ENCODE measurements around the gene NRROS.

The NRROS gene

DNA sequence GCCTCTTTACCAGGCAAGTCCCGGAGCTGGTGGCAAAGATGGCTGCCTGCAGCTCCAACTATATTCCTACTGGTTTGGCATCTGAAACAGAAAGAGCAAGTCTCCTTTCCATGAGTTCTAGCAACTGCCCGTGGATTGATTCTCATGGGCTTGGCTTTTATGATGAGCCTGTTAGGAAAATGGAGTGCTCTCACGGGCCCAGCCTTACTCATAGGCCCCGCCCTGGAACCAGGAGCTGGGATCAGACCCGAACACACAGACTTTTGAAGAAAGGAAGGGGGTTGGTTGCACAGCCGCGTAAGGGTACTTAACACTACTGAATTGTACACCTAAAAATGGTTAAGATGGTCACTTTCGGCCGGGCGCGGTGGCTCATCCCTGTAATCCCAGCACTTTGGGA is 2.9 kb downstream of the NRROS start:
- no peak for TF ChIP-seq CTCF (conservative IDR thresholded peaks at IDR 0.05; ENCODE audit: low read length)
- H3K4me3 ChIP-seq (ENCODE audit: low read length): no peak overlapping the region

GRCh38 chr3:196643201-196643749 is 3.8 kb downstream of the NRROS start:
- no peak for DNase-seq (ENCODE audit: low read depth)
- no peak for TF ChIP-seq CTCF (conservative IDR thresholded peaks at IDR 0.05; ENCODE audit: low read length)
- no peak overlapping the region for H3K4me3 ChIP-seq (ENCODE audit: low read length)

More for the DNA sequence above, 2.9 kb downstream of the NRROS start:
- no peak for DNase-seq (ENCODE audit: low read depth)

GRCh38 chr3:196643761-196644160 is 4.3 kb downstream of the NRROS start:
- DNase-seq (ENCODE audit: low read depth): no peak
- no peak overlapping the region for H3K4me3 ChIP-seq (ENCODE audit: low read length)
- TF ChIP-seq CTCF (conservative IDR thresholded peaks at IDR 0.05; ENCODE audit: low read length): no peak

- no peak for DNase-seq (ENCODE audit: low read depth)
- no peak overlapping the region for H3K4me3 ChIP-seq (ENCODE audit: low read length)
- TF ChIP-seq CTCF (conservative IDR thresholded peaks at IDR 0.05; ENCODE audit: low read length): no peak
Measured at GRCh38 chr3:196645096-196645495, 5.6 kb downstream of the NRROS start.

- TF ChIP-seq CTCF (conservative IDR thresholded peaks at IDR 0.05; ENCODE audit: low read length): no peak
- H3K4me3 ChIP-seq (ENCODE audit: low read length): no peak overlapping the region
- DNase-seq (ENCODE audit: low read depth): no peak
Measured at GRCh38 chr3:196645897-196646665, 6.6 kb downstream of the NRROS start.

GRCh38 chr3:196646666-196647216 is 7.2 kb downstream of the NRROS start:
- no peak overlapping the region for H3K4me3 ChIP-seq (ENCODE audit: low read length)
- no peak for DNase-seq (ENCODE audit: low read depth)
- no peak for TF ChIP-seq CTCF (conservative IDR thresholded peaks at IDR 0.05; ENCODE audit: low read length)
